Kidney (tissue), 14 donors: ENCODE data around the gene FAM222B. TPM values are rescaled to one million over a fixed set of nuclear protein-coding genes. Genes with fewer than 3 reads are reported as not detected.

Experiments used
- DNase-seq, 5 donors: peaks; one replicate each; pipeline ENCODE4 v3.0.0-alpha.2; 2013 to 2020
- FAIRE-seq: peaks from 2 replicates; lab custom pipeline; 2012; peaks lifted over from hg19 to GRCh38; lab: Jason Lieb, UNC
- H3K27ac ChIP-seq, 2 donors: one replicate each; pipeline ENCODE4 v1.7.0; 2013; ENCODE audit warnings: low read depth in 2 of 2, low read length in 2 of 2, inconsistent platforms in 1 of 2
- H3K27me3 ChIP-seq: one replicate; pipeline ENCODE4 v1.7.1; 2013; ENCODE audit warnings: low read length, inconsistent platforms; ENCODE audit not compliant: control insufficient read depth, insufficient read depth
- H3K36me3 ChIP-seq, 3 donors: one replicate each; pipeline versions ENCODE4 v1.7.0 to v1.7.1; 2013; ENCODE audit warnings: low read length in 3 of 3, control low read depth in 1 of 3, inconsistent platforms in 1 of 3; ENCODE audit not compliant: insufficient read depth in 3 of 3, control insufficient read depth in 2 of 3
- H3K4me1 ChIP-seq, 3 donors: one replicate each; pipeline versions ENCODE4 v1.7.0 to v1.7.1; 2013; ENCODE audit warnings: low read length in 3 of 3, inconsistent platforms in 1 of 3, low read depth in 1 of 3; ENCODE audit not compliant: control insufficient read depth in 2 of 3, insufficient read depth in 2 of 3
- H3K4me3 ChIP-seq, 3 donors: one replicate each; pipeline versions ENCODE4 v1.7.0 to v1.8.1; 2013; ENCODE audit warnings: low read length in 3 of 3, control low read depth in 1 of 3, inconsistent platforms in 1 of 3
- H3K9ac ChIP-seq, 3 donors: one replicate each; pipeline versions ENCODE4 v1.7.0 to v1.7.1; 2013; ENCODE audit warnings: low read length in 3 of 3, control low read depth in 1 of 3, inconsistent platforms in 1 of 3
- H3K9me3 ChIP-seq, 3 donors: one replicate each; pipeline versions ENCODE4 v1.7.0 to v1.7.1; 2013; ENCODE audit warnings: low read length in 3 of 3, control low read depth in 1 of 3, inconsistent platforms in 1 of 3; ENCODE audit not compliant: control insufficient read depth in 2 of 3, insufficient read depth in 1 of 3
- intact Hi-C: fragments of 100-400 bp; cut with DNase I; formaldehyde crosslinking; loops from one replicate; pipeline ENCODE4 v1.11.1; 2022
- microRNA-seq: library from miRNA; unstranded; fragments of <30 nt; microRNA quantifications from one replicate; pipeline ENCODE4 v1.2.0, GENCODE V29; 2020
- polyA plus RNA-seq: library from polyadenylated mRNA; stranded (reverse); fragments of 350-450 nt; fragmentation: Illumina TruSeq; extraction: RNeasy Lipid Tissue Mini Kit (QIAGEN cat#74804); gene quantifications from one replicate; pipeline ENCODE4 v1.2.3, GENCODE V29; 2014; ENCODE audit warnings: low read depth, low replicate concordance; ENCODE audit not compliant: insufficient read depth
- total RNA-seq: library from RNA; stranded (reverse); fragmentation: NEBNext Ultra II Directional; extraction: Animal tissue kit (Norgen Biotek cat#: 25700); gene quantifications from one replicate; pipeline ENCODE4 v1.2.1, GENCODE V29; 2021
- TF ChIP-seq, protein P1 (sequence below): IDR thresholded peaks from 3 replicates; pipeline ENCODE4 v1.5.1; 2012; ENCODE audit warnings: mild to moderate bottlenecking, moderate library complexity, borderline replicate concordance; ENCODE audit not compliant: insufficient read depth; ENCODE audit errors: extremely low read depth
- donor health status: control.
- donor health status: control.
- donor health status: control.
- donor health status: control.
- donor health status: control.
- donor health status: DM: yes; HTN: yes; CAD: no.
- donor health status: Normal renal cell carcinoma (clear cell type).

FAM222B gene
- total and polyA plus RNA-seq, 2 donors from 2014 or later, result 13.0 to 31.0 TPM

DNA sequence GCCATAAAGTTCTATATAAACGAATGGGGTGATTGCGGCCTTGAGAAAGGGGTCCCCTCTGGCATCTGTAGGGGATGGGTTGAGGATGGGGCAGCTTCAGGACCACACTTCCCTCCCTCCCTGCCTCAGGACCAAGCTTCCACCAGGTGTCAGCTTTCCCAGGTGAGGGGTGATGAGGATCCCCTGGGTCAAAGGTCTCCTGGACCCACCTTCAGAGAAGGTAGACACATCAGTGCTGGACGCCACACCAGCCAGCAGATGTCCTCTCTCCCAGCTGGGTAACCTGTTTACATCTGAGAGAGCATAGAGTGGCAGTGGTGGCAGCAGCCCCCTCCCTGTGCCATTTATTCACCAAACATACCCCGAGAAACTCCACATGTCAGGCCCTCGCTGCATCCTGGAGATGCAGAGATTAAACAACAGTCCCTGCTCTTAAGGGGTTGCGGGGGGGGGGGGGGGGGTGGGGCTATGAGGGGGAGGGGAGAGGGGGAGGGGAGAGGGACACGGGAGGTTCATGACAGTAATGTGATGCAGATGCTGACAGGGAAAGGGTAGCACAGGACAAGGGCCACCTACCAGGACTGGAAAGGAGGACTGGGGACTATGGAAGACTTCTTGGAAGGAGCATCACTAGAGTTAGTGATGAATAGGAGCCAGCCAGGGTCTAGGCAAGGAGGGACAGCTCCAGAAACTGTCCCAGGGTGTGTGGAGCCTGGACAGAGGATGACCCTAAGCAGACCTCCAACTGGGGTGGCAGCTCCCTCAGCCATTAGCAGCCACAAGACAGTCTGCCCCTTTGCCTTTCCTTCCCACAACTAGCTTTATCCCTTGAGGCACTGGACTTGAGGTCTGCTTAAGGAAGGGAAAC, 135.9 kb downstream of the FAM222B start:
- H3K36me3 ChIP-seq, result peaks cover 0 to 13% (median 11%) of the 10 kb centered on the region in 3 donors
- no peak overlapping the region for H3K9ac ChIP-seq
- H3K4me1 ChIP-seq, result peaks cover 0 to 3% (median 0%) of the 10 kb centered on the region in 3 donors
- H3K9me3 ChIP-seq, result no peaks in the 10 kb centered on the region
- no peak overlapping the region for H3K4me3 ChIP-seq
- TF ChIP-seq, protein P1, sequence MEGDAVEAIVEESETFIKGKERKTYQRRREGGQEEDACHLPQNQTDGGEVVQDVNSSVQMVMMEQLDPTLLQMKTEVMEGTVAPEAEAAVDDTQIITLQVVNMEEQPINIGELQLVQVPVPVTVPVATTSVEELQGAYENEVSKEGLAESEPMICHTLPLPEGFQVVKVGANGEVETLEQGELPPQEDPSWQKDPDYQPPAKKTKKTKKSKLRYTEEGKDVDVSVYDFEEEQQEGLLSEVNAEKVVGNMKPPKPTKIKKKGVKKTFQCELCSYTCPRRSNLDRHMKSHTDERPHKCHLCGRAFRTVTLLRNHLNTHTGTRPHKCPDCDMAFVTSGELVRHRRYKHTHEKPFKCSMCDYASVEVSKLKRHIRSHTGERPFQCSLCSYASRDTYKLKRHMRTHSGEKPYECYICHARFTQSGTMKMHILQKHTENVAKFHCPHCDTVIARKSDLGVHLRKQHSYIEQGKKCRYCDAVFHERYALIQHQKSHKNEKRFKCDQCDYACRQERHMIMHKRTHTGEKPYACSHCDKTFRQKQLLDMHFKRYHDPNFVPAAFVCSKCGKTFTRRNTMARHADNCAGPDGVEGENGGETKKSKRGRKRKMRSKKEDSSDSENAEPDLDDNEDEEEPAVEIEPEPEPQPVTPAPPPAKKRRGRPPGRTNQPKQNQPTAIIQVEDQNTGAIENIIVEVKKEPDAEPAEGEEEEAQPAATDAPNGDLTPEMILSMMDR, result no peak
- no peak overlapping the region for H3K27ac ChIP-seq
- no peaks in the 10 kb centered on the region for H3K27me3 ChIP-seq
- FAIRE-seq (no peak), DNase-seq (peak in 1 of 5 donors; percentile 15)
- intact Hi-C loops, result no loop called here

Small RNA genes lying within 50 kb of the gene (microRNA-seq; reads per million reads assigned to microRNA genes)
- not detected for gene MIR451B

Other genes with a start within 250 kb of the FAM222B start
- gene SPAG5, start 243.8 kb downstream of the FAM222B start, total RNA-seq, result 7.4 TPM
- 123 TPM for gene SPAG5, start 243.8 kb downstream of the FAM222B start, polyA plus RNA-seq
- 10.2 TPM for gene RSKR, start 228.6 kb downstream of the FAM222B start, total RNA-seq
- 4.1 TPM for gene RSKR, start 228.6 kb downstream of the FAM222B start, polyA plus RNA-seq
- gene BLTP2, start 197.6 kb downstream of the FAM222B start, total RNA-seq, result 140 TPM
- gene BLTP2, start 197.6 kb downstream of the FAM222B start, polyA plus RNA-seq, result 35.1 TPM
- gene SDF2, start 180.9 kb downstream of the FAM222B start, total RNA-seq, result 54.3 TPM
- gene SDF2, start 180.9 kb downstream of the FAM222B start, polyA plus RNA-seq, result 101 TPM
- gene SUPT6H, start 180.6 kb downstream of the FAM222B start, total RNA-seq, result 61.5 TPM
- 21.4 TPM for gene SUPT6H, start 180.6 kb downstream of the FAM222B start, polyA plus RNA-seq
- gene PROCA1, start 130.9 kb downstream of the FAM222B start, total RNA-seq, result 3.4 TPM
- gene PROCA1, start 130.9 kb downstream of the FAM222B start, polyA plus RNA-seq, result 3.5 TPM
- gene RAB34, start 124.9 kb downstream of the FAM222B start, total RNA-seq, result 119 TPM
- gene RAB34, start 124.9 kb downstream of the FAM222B start, polyA plus RNA-seq, result 128 TPM
- 1,188 TPM for gene RPL23A, start 122.8 kb downstream of the FAM222B start, total RNA-seq
- 1,159 TPM for gene RPL23A, start 122.8 kb downstream of the FAM222B start, polyA plus RNA-seq
- 25.3 TPM for gene TLCD1, start 116.6 kb downstream of the FAM222B start, total RNA-seq
- gene TLCD1, start 116.6 kb downstream of the FAM222B start, polyA plus RNA-seq, result 30.0 TPM
- 20.6 TPM for gene NEK8, start 114.0 kb downstream of the FAM222B start, total RNA-seq
- gene NEK8, start 114.0 kb downstream of the FAM222B start, polyA plus RNA-seq, result 4.7 TPM
- 118 TPM for gene TRAF4, start 98.8 kb downstream of the FAM222B start, total RNA-seq
- gene TRAF4, start 98.8 kb downstream of the FAM222B start, polyA plus RNA-seq, result 53.4 TPM
- 29.5 TPM for gene ERAL1, start 12.2 kb upstream of the FAM222B start, total RNA-seq
- 71.6 TPM for gene ERAL1, start 12.2 kb upstream of the FAM222B start, polyA plus RNA-seq
- 260 TPM for gene FLOT2, start 54.9 kb upstream of the FAM222B start, total RNA-seq
- gene FLOT2, start 54.9 kb upstream of the FAM222B start, polyA plus RNA-seq, result 200 TPM
- 29.5 TPM for gene DHRS13, start 60.3 kb upstream of the FAM222B start, total RNA-seq
- gene DHRS13, start 60.3 kb upstream of the FAM222B start, polyA plus RNA-seq, result 21.6 TPM
- gene PHF12, start 108.7 kb upstream of the FAM222B start, total RNA-seq, result 50.4 TPM
- gene PHF12, start 108.7 kb upstream of the FAM222B start, polyA plus RNA-seq, result 8.8 TPM
- gene SEZ6, start 163.2 kb upstream of the FAM222B start, total RNA-seq, result not detected
- gene SEZ6, start 163.2 kb upstream of the FAM222B start, polyA plus RNA-seq, result not detected
- 2.8 TPM for gene PIPOX, start 200.4 kb upstream of the FAM222B start, total RNA-seq
- gene PIPOX, start 200.4 kb upstream of the FAM222B start, polyA plus RNA-seq, result 78.0 TPM